NCI-H82 treated with DMSO at 0.1 percent for 48 hours (cell line): Measurements from ENCODE around the gene BACE2.
"Not testable (repeated sequence)": the region's sequence is repeated elsewhere in the genome, so short reads cannot be mapped to it uniquely, and the experiment has no call there.

Experiments
- DNase-seq: peaks from one replicate; lab custom pipeline; 2025; ENCODE audit not compliant: unreplicated experiment; lab: John Stamatoyannopoulos, UW

The BACE2 gene

DNA sequence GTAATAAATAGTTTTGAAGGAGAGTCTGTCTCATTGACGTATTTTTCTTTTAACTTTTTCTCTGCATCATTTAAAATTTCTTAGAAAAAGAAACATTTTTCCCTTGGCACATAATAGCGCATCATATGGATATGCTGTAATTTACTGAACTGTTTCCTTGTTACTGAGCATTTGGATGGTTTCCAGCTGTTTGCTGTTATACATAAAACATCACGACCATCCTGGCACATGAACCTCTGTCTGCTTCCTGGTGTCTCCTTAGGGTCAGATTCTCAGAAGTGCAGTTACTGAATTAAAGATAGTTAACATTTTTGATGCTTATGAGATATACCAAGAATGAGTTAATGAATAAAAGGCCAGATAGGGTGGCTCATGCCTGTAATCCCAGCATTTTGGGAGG is 67.2 kb downstream of the BACE2 start:
- DNase-seq: no peak

DNA sequence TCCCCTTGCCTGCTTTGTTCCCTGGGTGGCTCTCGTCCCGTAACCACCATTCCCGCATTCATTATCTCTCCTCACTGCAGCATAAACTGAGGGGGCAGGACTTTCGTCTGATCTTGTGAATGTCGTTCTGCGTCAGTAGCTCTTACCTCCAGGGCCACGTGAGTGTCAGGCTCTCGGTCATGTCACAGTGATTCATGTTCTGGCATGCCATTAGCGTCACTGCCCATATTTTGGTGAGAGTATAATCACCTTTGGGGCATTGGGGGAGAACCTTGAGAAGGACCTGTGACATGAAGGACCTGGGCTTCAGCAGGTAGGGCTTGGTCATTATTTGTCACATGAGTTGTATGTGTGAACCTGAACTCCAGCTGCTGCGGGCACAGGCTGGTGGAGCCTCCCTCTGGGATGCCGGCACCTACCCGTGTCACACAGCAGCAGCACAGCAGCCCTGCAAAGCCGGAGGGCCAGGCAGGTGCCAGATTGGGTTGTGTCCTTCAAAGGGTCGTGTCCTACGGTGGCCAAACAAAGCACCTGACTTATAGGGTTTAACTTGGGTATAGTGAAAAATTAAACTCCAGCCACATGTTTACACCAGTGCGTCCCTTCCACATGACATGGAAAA is 68.5 kb downstream of the BACE2 start:
- no peak for DNase-seq

DNA sequence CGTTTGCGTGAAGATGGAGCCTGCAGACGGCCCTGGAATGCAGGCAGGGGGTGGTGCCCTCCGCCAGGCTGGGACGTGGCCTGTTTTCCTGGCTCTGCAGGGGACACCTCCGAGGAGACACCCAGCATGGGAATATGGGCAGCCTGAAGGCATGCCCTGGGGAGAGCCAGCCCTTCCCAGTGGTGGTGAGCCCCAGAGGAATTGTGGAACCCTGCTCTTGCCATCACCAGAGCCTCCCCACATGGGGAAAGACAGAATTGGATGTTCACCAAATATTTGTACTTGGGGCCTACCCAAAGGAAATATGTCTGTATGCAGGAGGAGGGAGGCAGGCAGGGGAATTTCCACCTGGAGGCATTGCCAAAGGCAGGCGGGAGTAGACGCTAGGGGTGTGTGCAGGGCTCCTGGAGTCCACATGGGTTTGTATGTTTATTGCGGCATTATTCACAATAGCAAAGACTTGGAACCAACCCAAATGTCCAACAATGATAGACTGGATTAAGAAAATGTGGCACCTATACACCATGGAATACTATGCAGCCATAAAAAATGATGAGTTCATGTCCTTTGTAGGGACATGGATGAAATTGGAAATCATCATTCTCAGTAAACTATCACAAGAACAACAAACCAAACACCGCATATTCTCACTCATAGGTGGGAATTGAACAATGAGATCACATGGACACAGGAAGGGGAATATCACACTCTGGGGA is 70.3 kb downstream of the BACE2 start:
- DNase-seq: not testable (repeated sequence)

DNA sequence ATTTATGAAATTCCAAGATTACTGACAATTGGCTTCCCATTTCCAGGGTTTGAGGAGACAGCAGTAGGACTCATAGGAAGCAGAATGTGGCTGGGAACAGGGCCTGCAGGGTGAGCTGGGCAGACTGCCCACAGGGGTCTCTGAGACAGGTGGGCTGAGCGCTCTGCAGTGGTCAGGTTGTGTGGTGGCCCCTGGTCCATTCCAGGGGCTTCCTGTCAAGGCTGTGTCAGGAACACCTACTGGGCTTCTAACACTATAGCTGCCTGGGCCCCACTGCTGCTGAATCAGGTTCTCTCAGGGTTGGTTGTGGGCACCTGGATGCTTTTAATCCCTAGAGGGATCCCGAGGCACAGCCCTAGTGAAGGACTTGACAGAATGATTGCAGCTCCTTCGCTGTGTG is 72.1 kb downstream of the BACE2 start:
- DNase-seq: no peak

DNA sequence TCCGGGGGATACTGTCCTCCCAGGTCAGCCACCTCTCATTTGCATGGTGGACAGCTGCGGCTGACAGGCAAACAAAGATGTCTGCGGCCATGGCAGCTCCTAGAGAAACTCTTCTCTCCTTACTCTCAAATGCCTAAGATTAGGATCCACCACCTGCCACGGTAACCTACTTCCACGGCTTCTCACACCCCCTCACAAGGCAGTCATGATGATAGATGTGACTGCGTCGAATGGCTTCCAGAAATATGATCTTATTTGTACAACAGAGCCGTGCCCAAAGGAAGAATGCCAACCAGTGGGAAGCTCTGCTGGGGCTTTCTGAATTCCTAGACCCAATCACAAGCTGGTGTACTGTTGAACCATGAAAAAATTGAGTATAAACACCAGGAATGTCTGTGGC is 73.4 kb downstream of the BACE2 start:
- DNase-seq: no peak

DNA sequence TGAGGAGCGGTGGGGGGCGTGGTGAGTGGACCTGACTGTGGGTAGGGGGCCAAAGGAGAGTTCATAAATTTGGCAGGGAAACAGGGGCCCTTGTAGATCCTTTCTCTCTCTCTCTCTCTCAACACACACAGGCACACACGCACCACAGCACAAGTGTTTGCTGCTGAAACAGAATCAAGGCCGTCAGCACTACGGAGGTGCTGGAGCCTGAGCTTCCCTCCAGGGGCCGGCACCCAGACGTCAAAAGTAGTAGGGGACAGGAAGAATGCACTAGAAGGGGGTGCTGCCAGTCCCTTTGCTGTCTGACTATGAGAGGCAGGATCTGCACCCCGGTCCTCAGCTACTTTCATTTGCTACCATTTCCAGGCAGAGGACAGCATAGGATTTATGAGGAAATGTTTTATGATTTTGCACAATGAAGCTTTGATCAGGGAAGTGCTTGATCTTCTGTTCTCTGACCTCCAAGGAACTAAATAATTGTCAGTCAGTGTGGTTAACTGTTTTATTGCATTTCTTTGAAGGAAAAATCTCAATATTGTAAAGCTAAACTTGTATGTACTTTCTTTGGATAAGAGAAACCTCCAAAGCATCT is 74.4 kb downstream of the BACE2 start:
- no peak for DNase-seq

DNA sequence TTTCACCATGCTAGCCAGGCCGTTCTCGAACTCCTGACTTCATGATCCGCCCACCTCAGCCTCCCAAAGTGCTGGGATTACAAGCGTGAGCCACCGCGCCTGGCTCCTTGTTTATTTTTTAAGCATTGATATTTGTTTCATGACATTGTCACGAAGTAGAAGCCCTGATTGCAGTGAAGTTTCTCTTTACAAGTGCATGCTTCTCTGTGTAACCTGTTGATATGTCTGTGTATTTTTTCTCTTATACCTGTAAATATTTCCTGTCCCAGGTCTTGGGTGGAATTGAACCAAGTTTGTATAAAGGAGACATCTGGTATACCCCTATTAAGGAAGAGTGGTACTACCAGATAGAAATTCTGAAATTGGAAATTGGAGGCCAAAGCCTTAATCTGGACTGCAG is 75.1 kb downstream of the BACE2 start:
- DNase-seq: no peak

- DNase-seq: not testable (repeated sequence)
Measured at GRCh38 chr21:41244266-41244880, 76.4 kb downstream of the BACE2 start.

DNA sequence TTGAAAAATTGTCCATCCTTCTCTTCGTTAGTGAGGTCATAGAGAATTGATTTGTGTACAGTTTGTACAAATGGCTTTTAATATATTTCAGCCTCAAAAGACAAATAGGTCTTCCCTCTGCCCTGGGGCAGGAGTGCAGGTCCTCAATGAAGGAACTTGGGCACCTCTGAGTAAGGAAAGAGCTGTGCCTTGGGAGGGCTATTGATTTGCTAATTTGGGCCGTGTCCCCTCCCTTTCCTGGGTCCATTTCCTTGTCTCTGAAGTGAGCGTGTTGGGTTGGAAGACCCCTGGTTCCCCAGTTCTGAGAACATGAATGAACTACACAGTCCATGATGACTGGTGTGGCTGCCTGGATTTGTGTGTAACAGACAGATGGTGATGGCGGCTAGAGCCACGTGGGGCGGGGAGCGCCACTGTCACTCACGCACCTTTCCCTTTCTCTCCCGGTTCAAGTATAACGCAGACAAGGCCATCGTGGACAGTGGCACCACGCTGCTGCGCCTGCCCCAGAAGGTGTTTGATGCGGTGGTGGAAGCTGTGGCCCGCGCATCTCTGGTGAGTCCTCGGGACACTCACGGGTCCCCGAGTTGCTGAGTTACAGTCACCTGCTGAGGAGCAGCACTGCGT is 77.7 kb downstream of the BACE2 start:
- no peak for DNase-seq

DNA sequence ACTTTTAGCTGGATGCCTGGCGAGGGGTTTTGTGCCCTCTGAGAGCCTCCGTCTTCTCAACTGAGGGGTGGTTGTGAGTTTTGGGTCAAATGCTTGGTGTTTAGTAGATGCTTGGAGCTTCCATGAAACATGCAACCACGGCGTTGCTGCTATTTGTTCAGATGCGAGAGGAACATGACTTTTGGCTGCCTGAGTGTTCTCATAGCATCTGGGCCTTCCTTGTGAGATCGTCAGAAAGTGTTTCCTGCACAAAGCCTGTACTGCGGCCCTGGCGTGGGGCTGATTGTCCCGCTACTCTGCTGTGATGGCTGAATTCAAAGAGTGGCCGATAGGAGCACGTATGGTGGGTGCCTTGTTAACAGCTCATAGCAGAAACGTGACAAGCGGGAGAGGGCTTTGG is 78.8 kb downstream of the BACE2 start:
- no peak for DNase-seq

- DNase-seq: no peak
Measured at GRCh38 chr21:41247561-41248545, 79.9 kb downstream of the BACE2 start.

- no peak for DNase-seq
Measured at GRCh38 chr21:41249476-41249875, 81.5 kb downstream of the BACE2 start.

- DNase-seq: no peak
Measured at GRCh38 chr21:41250519-41250918, 82.6 kb downstream of the BACE2 start.

GRCh38 chr21:41251961-41252642 is 84.1 kb downstream of the BACE2 start:
- DNase-seq: no peak

DNA sequence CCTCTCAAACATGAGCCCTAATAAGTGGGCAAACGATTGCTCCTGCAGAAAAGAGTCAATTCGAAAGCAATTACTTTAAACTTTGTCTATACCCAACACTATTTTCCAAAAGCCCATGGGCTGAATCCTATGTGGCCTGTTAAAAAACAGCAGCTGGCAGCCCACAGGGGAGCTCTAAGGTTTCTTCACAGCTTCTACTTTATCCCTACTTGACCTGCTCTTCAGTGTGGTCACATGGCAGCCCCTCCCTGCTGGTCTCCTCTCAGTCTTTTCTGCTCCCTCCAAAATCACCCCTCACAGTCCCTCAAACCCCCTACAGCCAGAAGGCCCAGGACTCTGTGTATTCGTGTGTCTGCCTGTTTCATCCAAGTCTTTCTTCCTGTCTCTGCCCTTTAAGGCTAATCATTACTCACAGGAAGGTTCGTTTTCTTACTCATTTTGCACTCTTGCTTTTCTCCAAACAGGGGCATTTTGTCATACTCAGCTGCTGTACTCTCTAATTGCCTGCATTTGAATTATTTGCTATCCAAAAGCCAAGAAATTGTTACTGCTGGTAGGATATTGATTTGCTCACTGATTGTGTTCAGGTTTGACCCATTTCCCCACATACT is 86.2 kb downstream of the BACE2 start:
- no peak for DNase-seq

DNA sequence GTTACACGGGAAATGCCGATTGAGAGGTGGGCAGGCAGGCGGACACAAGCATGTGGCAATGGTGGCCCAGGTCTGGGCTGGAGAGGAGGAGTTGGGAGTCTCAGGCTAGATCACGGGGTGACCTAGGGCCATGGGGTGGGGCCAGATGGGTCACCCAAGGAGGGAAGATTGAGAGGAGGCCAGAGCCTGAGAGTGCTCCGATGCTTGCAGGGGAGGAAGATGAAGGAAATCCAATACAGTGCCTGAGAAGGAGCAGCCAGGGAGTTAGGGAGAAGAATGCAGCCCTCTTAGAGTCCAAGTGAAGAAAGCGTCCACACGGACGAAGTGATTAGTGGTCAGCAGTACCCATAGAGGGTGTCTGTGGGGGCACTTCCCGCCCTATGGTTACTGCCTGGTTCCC is 87.2 kb downstream of the BACE2 start:
- DNase-seq: no peak

GRCh38 chr21:41256231-41256630 is 88.3 kb downstream of the BACE2 start:
- DNase-seq: not testable (repeated sequence)

DNA sequence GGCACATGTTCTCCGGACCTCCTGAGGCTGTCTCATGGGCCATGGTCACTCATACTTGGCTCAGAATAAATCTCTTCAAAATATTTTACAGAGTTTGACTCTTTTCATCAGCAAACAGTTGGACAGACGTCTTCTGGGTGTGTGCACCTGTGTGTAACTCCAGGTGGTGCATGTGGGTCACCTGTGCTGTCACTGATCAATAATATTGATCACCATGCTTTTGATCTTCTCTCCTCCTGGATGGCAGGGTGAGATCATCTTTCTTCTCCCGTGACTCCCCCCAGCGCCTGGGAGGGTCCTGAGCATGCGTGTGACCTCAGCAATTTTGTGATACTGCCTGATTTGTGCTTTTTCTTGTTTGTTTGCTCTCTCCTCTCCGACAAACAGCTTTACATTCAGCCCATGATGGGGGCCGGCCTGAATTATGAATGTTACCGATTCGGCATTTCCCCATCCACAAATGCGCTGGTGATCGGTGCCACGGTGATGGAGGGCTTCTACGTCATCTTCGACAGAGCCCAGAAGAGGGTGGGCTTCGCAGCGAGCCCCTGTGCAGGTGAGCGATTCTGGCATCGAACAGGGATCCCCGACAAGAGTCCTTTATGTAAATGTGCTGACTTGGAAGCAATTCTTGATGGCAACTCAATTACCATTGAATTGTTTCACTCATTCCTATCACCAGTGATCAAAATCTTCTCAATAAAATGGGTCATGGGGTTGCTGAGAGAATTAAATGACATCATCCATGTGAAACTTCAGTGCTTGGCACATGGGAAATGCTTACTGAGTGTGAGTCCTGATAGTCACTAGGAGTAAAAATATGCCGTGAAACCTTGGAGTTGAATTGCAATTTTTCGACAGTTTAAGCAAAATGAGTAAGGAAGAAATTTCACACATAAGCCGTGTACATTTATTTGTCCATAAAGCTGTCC is 89.1 kb downstream of the BACE2 start:
- no peak for DNase-seq
